NAMALWA (cell line): ENCODE data around the gene RYR2.
"Not testable (repeated sequence)": the region's sequence is repeated elsewhere in the genome, so short reads cannot be mapped to it uniquely, and the experiment has no call there.

ENCODE experiments used
- DNase-seq: peaks from one replicate; pipeline ENCODE4 v3.0.0-alpha.2; 2015; ENCODE audit warnings: low spot score

Gene RYR2

GRCh38 chr1:237353918-237354317 lies 311.9 kb downstream of the RYR2 start:
- DNase-seq: no peak

- no peak for DNase-seq
Measured at GRCh38 chr1:237355022-237355421, 313.0 kb downstream of the RYR2 start.

GRCh38 chr1:237358555-237358954 lies 316.6 kb downstream of the RYR2 start:
- no peak for DNase-seq

GRCh38 chr1:237367758-237368157 lies 325.8 kb downstream of the RYR2 start:
- no peak for DNase-seq

- DNase-seq: not testable (repeated sequence)
Measured at GRCh38 chr1:237371477-237371876, 329.5 kb downstream of the RYR2 start.

- no peak for DNase-seq
Measured at GRCh38 chr1:237383791-237384190, 341.8 kb downstream of the RYR2 start.

- DNase-seq: no peak
Measured at GRCh38 chr1:237384213-237384612, 342.2 kb downstream of the RYR2 start.

GRCh38 chr1:237386362-237387143 lies 344.6 kb downstream of the RYR2 start:
- DNase-seq: peak; percentile 52

GRCh38 chr1:237387144-237387505 lies 345.1 kb downstream of the RYR2 start:
- DNase-seq: no peak

GRCh38 chr1:237390823-237391222 lies 348.8 kb downstream of the RYR2 start:
- DNase-seq: no peak

- no peak for DNase-seq
Measured at GRCh38 chr1:237393632-237394031, 351.6 kb downstream of the RYR2 start.

GRCh38 chr1:237394281-237394680 lies 352.3 kb downstream of the RYR2 start:
- no peak for DNase-seq

- DNase-seq: no peak
Measured at GRCh38 chr1:237396426-237396825, 354.4 kb downstream of the RYR2 start.

- no peak for DNase-seq
Measured at GRCh38 chr1:237398751-237399150, 356.8 kb downstream of the RYR2 start.

- DNase-seq: no peak
Measured at GRCh38 chr1:237405912-237406311, 363.9 kb downstream of the RYR2 start.

GRCh38 chr1:237411621-237412020 lies 369.6 kb downstream of the RYR2 start:
- no peak for DNase-seq

- DNase-seq: no peak
Measured at GRCh38 chr1:237416924-237417655, 375.1 kb downstream of the RYR2 start.

- no peak for DNase-seq
Measured at GRCh38 chr1:237428809-237429208, 386.8 kb downstream of the RYR2 start.

- DNase-seq: no peak
Measured at GRCh38 chr1:237429252-237429651, 387.3 kb downstream of the RYR2 start.

GRCh38 chr1:237431448-237431847 lies 389.5 kb downstream of the RYR2 start:
- DNase-seq: no peak

- no peak for DNase-seq
Measured at GRCh38 chr1:237440346-237440745, 398.4 kb downstream of the RYR2 start.

- DNase-seq: no peak
Measured at GRCh38 chr1:237444120-237444790, 402.3 kb downstream of the RYR2 start.

- no peak for DNase-seq
Measured at GRCh38 chr1:237448042-237448441, 406.1 kb downstream of the RYR2 start.
